Measurements from ENCODE around the gene RHEX.
"Not testable (repeated sequence)": the region's sequence is repeated elsewhere in the genome, so short reads cannot be mapped to it uniquely, and the experiment has no call there.

RHEX gene

GRCh38 chr1:206052919-206053610, at the start of gene RHEX:
TSS of gene RHEX (plus strand) at chr1:206053173. CDS start at chr1:206097829, 44,656 bp downstream.
- DNase-seq (ENCODE audit: low read depth in 2 of 2): not testable (repeated sequence)

GRCh38 chr1:206003854-206004800, 48.8 kb upstream of the RHEX start:
- no peak for DNase-seq (ENCODE audit: low read depth in 2 of 2)

GRCh38 chr1:206004826-206005225, 48.1 kb upstream of the RHEX start:
- DNase-seq (ENCODE audit: low read depth in 2 of 2): no peak

GRCh38 chr1:206005234-206005633, 47.7 kb upstream of the RHEX start:
- DNase-seq (ENCODE audit: low read depth in 2 of 2): no peak

- DNase-seq (ENCODE audit: low read depth in 2 of 2): no peak
Observed at GRCh38 chr1:206005778-206006180, 47.2 kb upstream of the RHEX start.

- DNase-seq (ENCODE audit: low read depth in 2 of 2): no peak
Observed at GRCh38 chr1:206006946-206007345, 46.0 kb upstream of the RHEX start.

- no peak for DNase-seq (ENCODE audit: low read depth in 2 of 2)
Observed at GRCh38 chr1:206010060-206010459, 42.9 kb upstream of the RHEX start.

- DNase-seq (ENCODE audit: low read depth in 2 of 2): no peak
Observed at GRCh38 chr1:206011057-206011456, 41.9 kb upstream of the RHEX start.

- DNase-seq (ENCODE audit: low read depth in 2 of 2): peak in 1 of 2 experiments; percentile 26
Observed at GRCh38 chr1:206012086-206012859, 40.7 kb upstream of the RHEX start.

GRCh38 chr1:206013026-206013795, 39.8 kb upstream of the RHEX start:
- DNase-seq (ENCODE audit: low read depth in 2 of 2): no peak

- DNase-seq (ENCODE audit: low read depth in 2 of 2): no peak
Observed at GRCh38 chr1:206014601-206015000, 38.4 kb upstream of the RHEX start.

GRCh38 chr1:206015071-206015470, 37.9 kb upstream of the RHEX start:
- DNase-seq (ENCODE audit: low read depth in 2 of 2): no peak

- DNase-seq (ENCODE audit: low read depth in 2 of 2): no peak
Observed at GRCh38 chr1:206020393-206021007, 32.5 kb upstream of the RHEX start.

GRCh38 chr1:206021008-206021625, 31.9 kb upstream of the RHEX start:
- no peak for DNase-seq (ENCODE audit: low read depth in 2 of 2)

GRCh38 chr1:206021626-206022365, 31.2 kb upstream of the RHEX start:
- DNase-seq (ENCODE audit: low read depth in 2 of 2): no peak

- DNase-seq (ENCODE audit: low read depth in 2 of 2): no peak
Observed at GRCh38 chr1:206022766-206023165, 30.2 kb upstream of the RHEX start.

GRCh38 chr1:206023695-206024094, 29.3 kb upstream of the RHEX start, which contains the start of gene CTSE:
TSS of gene CTSE (minus strand) at chr1:206023895. CDS start at chr1:206023791, 104 bp downstream.
- no peak for DNase-seq (ENCODE audit: low read depth in 2 of 2)

GRCh38 chr1:206025283-206025820, 27.6 kb upstream of the RHEX start:
- no peak for DNase-seq (ENCODE audit: low read depth in 2 of 2)

GRCh38 chr1:206029484-206029883, 23.5 kb upstream of the RHEX start:
- no peak for DNase-seq (ENCODE audit: low read depth in 2 of 2)
